GM23338 (cell line): ENCODE measurements around the gene RAD51B. TPM values are rescaled to one million over a fixed set of nuclear protein-coding genes. Genes with fewer than 3 reads are reported as not detected.

Experiments
- ATAC-seq: fragments of 200-7000 bp; cut with Tn5 transposase; 3 replicates; pipeline ENCODE4 v1.9.1; 2020
- DNase-seq: peaks from one replicate; pipeline ENCODE4 v3.0.0-alpha.2; 2015; ENCODE audit warnings: low spot score
- H2AFZ ChIP-seq: fragments of 200-600 bp; sonication (generic); 2 replicates; pipeline ENCODE4 v1.8.0; 2016; ENCODE audit warnings: antibody characterized with exemption, mild to moderate bottlenecking, moderate library complexity
- H3F3A ChIP-seq: fragments of 200-600 bp; sonication (generic); replicated peaks from 2 replicates; pipeline ENCODE4 v1.8.0; 2017; ENCODE audit warnings: antibody characterized with exemption, mixed run types, low read depth
- H3K27ac ChIP-seq: fragments of 200-600 bp; sonication (generic); 2 replicates; pipeline ENCODE4 v1.6.1; 2016; ENCODE audit warnings: low read depth
- H3K27me3 ChIP-seq: fragments of 200-600 bp; sonication (generic); 2 replicates; pipeline ENCODE4 v1.8.0; 2016; ENCODE audit warnings: mild to moderate bottlenecking, mixed run types, moderate library complexity; ENCODE audit not compliant: insufficient read depth
- H3K36me3 ChIP-seq: fragments of 200-600 bp; sonication (generic); 2 replicates; pipeline ENCODE4 v1.8.0; 2016; ENCODE audit warnings: mild to moderate bottlenecking; ENCODE audit not compliant: insufficient read depth
- H3K4me1 ChIP-seq: fragments of 200-600 bp; sonication (generic); 2 replicates; pipeline ENCODE4 v1.8.0; 2016; ENCODE audit warnings: mild to moderate bottlenecking, moderate library complexity; ENCODE audit not compliant: insufficient read depth
- H3K4me2 ChIP-seq: fragments of 200-600 bp; sonication (generic); 2 replicates; pipeline ENCODE4 v1.7.1; 2017; ENCODE audit warnings: mixed run types
- H3K4me3 ChIP-seq: fragments of 200-600 bp; sonication (generic); 2 replicates; pipeline ENCODE4 v1.6.1; 2016; ENCODE audit warnings: mixed run types
- H3K79me2 ChIP-seq: fragments of 200-600 bp; sonication (generic); replicated peaks from 2 replicates; pipeline ENCODE4 v1.8.0; 2017; ENCODE audit warnings: mild to moderate bottlenecking; ENCODE audit not compliant: insufficient read depth
- H3K9me2 ChIP-seq: fragments of 200-600 bp; sonication (generic); 2 replicates; pipeline ENCODE4 v1.8.0; 2017; ENCODE audit not compliant: insufficient read depth
- H4K20me1 ChIP-seq: fragments of 200-600 bp; sonication (generic); replicated peaks from 2 replicates; pipeline ENCODE4 v1.8.0; 2017; ENCODE audit warnings: mild to moderate bottlenecking; ENCODE audit not compliant: insufficient read depth
- H3K27ac Mint-ChIP-seq: 2 replicates; pipeline ENCODE4 v1.8.0; 2020; ENCODE audit warnings: inconsistent platforms, mild to moderate bottlenecking, moderate library complexity, mixed read lengths
- H3K27me3 Mint-ChIP-seq: 3 replicates; pipeline ENCODE4 v1.8.0; 2022; ENCODE audit warnings: low read depth, mild to moderate bottlenecking, moderate library complexity, mixed read lengths, inconsistent platforms; ENCODE audit not compliant: insufficient read depth, poor library complexity
- H3K36me3 Mint-ChIP-seq: 3 replicates; pipeline ENCODE4 v1.8.0; 2021; ENCODE audit warnings: low read depth, mild to moderate bottlenecking, inconsistent platforms, moderate library complexity, mixed read lengths
- H3K4me1 Mint-ChIP-seq: 3 replicates; pipeline ENCODE4 v1.8.0; 2020; ENCODE audit warnings: mild to moderate bottlenecking, inconsistent platforms, mixed read lengths
- H3K4me3 Mint-ChIP-seq: 3 replicates; pipeline ENCODE4 v1.8.0; 2021; ENCODE audit warnings: moderate library complexity, mild to moderate bottlenecking, inconsistent platforms, mixed read lengths
- H3K9me3 Mint-ChIP-seq: 3 replicates; pipeline ENCODE4 v1.8.0; 2020; ENCODE audit warnings: moderate library complexity, mild to moderate bottlenecking, inconsistent platforms, mixed read lengths
- CREB1 ChIP-seq: fragments of 250-450 bp; sonication (Bioruptor Pico); IDR thresholded peaks from 2 replicates; pipeline ENCODE4 v1.5.0; 2020; ENCODE audit warnings: low read depth, mild to moderate bottlenecking, moderate library complexity
- EZH2 ChIP-seq: fragments of 200-600 bp; sonication (generic); IDR thresholded peaks from one replicate; pipeline ENCODE4 v1.8.0; 2017; ENCODE audit warnings: antibody characterized with exemption, mild to moderate bottlenecking, low read depth; ENCODE audit not compliant: unreplicated experiment
- EZH2phosphoT487 ChIP-seq: fragments of 200-600 bp; sonication (generic); IDR thresholded peaks from one replicate; pipeline ENCODE4 v1.8.1; 2018; ENCODE audit warnings: antibody characterized with exemption; ENCODE audit not compliant: unreplicated experiment
- NANOG ChIP-seq: IDR thresholded peaks from 2 replicates; pipeline ENCODE4 v1.6.1; 2016; ENCODE audit warnings: antibody characterized with exemption, borderline replicate concordance
- STAT1 ChIP-seq: IDR thresholded peaks from one replicate; pipeline ENCODE4 v1.6.1; 2016; ENCODE audit warnings: antibody characterized with exemption; ENCODE audit not compliant: unreplicated experiment
- ZNF114 ChIP-seq: fragments of 250-450 bp; sonication (Bioruptor Pico); IDR thresholded peaks from 2 replicates; pipeline ENCODE4 v1.5.0; 2020; ENCODE audit warnings: mild to moderate bottlenecking, moderate library complexity
- ZNF331 ChIP-seq: fragments of 250-450 bp; sonication (Bioruptor Pico); IDR thresholded peaks from 2 replicates; pipeline ENCODE4 v1.5.0; 2020; ENCODE audit warnings: low read depth, mild to moderate bottlenecking, moderate library complexity
- polyA plus RNA-seq: library from polyadenylated mRNA; unstranded; fragments of >200 nt; fragmentation: Nextera tagmentation; extraction: Ambion mirVana; gene quantifications from 2 replicates; pipeline ENCODE4 v1.2.1, GENCODE V29; 2016
- total RNA-seq: library from RNA; depleted of rRNA; stranded (reverse); fragments of >200 nt; shearing (Covaris generic); gene quantifications from 2 replicates; pipeline ENCODE4 v1.2.3, GENCODE V29; 2014
- TF ChIP-seq, protein P1 (sequence below): IDR thresholded peaks from 2 replicates; pipeline ENCODE4 v1.6.1; 2016; ENCODE audit warnings: antibody characterized with exemption
- TF ChIP-seq, protein P2 (sequence below), 2 experiments: fragments of 200-600 bp in 1 of 2; sonication (generic) in 1 of 2; conservative IDR thresholded peaks; 2 replicates each; pipeline versions ENCODE4 v1.5.1 to v1.6.1; 2016 to 2017; ENCODE audit warnings: antibody characterized with exemption in 2 of 2, low read depth in 2 of 2, mild to moderate bottlenecking in 2 of 2, moderate library complexity in 1 of 2
- TF ChIP-seq, protein P3 (sequence below): IDR thresholded peaks from one replicate; pipeline ENCODE4 v1.6.1; 2018; ENCODE audit warnings: antibody characterized with exemption; ENCODE audit not compliant: unreplicated experiment

Gene RAD51B
- total and polyA plus RNA-seq, 2 experiments from 2014 or later = 15.7 to 29.1 TPM

DNA sequence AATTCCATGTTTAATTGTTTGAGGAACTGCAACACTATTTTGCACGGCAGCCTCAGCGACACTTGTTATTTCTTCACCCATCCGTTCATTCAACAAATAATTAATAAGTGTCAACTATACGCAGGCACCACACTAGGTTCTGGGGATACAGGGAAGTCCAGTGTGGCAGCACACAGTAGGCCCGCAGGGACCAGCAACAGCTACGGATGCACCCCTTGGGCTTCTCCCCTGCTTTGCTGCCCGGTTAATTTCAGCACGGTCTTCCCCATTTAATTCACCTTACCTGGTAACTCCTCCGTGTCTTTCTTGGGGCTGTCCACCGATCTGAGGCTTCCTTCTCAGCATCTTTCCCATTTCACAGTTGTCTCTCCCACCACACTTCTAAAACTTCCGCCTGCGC, 925.0 kb downstream of the RAD51B start:
- Mint-ChIP-seq H3K9me3 (peaks cover 8% of the 10 kb centered on the region; the same call in 2 of the 3 replicates), H3K4me3 (no peak overlapping the region), H3K36me3 (no peaks in the 10 kb centered on the region; the same call in 2 of the 3 replicates), H3K27ac (no peak overlapping the region), H3K4me1 (peaks cover 3% of the 10 kb centered on the region; the same call in 1 of the 3 replicates), H3K27me3 (peaks cover 3% of the 10 kb centered on the region)
- Histone ChIP-seq H3K4me3 (no peak overlapping the region), H3K4me1 (no peaks in the 10 kb centered on the region; the same call in 1 of the 2 replicates), H2AFZ (peak overlapping the region; percentile 66; the same call in 1 of the 2 replicates), H3K27ac (no peak overlapping the region), H3K4me2 (no peak overlapping the region), H3K9me2 (no peaks in the 10 kb centered on the region), H3K36me3 (no peaks in the 10 kb centered on the region), H3K27me3 (no peaks in the 10 kb centered on the region), H3K79me2 (no peaks in the 10 kb centered on the region), H3F3A (no peaks in the 10 kb centered on the region), H4K20me1 (no peaks in the 10 kb centered on the region)
- DNase-seq (no peak), ATAC-seq (no peak)
- TF ChIP-seq ZNF114 (CRISPR knock-in tag) = no peak
- TF ChIP-seq, protein P1, sequence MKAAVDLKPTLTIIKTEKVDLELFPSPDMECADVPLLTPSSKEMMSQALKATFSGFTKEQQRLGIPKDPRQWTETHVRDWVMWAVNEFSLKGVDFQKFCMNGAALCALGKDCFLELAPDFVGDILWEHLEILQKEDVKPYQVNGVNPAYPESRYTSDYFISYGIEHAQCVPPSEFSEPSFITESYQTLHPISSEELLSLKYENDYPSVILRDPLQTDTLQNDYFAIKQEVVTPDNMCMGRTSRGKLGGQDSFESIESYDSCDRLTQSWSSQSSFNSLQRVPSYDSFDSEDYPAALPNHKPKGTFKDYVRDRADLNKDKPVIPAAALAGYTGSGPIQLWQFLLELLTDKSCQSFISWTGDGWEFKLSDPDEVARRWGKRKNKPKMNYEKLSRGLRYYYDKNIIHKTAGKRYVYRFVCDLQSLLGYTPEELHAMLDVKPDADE = no peak
- TF ChIP-seq ZNF331 = no peak
- TF ChIP-seq, protein P2, sequence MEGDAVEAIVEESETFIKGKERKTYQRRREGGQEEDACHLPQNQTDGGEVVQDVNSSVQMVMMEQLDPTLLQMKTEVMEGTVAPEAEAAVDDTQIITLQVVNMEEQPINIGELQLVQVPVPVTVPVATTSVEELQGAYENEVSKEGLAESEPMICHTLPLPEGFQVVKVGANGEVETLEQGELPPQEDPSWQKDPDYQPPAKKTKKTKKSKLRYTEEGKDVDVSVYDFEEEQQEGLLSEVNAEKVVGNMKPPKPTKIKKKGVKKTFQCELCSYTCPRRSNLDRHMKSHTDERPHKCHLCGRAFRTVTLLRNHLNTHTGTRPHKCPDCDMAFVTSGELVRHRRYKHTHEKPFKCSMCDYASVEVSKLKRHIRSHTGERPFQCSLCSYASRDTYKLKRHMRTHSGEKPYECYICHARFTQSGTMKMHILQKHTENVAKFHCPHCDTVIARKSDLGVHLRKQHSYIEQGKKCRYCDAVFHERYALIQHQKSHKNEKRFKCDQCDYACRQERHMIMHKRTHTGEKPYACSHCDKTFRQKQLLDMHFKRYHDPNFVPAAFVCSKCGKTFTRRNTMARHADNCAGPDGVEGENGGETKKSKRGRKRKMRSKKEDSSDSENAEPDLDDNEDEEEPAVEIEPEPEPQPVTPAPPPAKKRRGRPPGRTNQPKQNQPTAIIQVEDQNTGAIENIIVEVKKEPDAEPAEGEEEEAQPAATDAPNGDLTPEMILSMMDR (conservative IDR thresholded peaks at IDR 0.05; ENCODE audit: low read depth in 2 of 2) = no peak
- TF ChIP-seq, protein P3, sequence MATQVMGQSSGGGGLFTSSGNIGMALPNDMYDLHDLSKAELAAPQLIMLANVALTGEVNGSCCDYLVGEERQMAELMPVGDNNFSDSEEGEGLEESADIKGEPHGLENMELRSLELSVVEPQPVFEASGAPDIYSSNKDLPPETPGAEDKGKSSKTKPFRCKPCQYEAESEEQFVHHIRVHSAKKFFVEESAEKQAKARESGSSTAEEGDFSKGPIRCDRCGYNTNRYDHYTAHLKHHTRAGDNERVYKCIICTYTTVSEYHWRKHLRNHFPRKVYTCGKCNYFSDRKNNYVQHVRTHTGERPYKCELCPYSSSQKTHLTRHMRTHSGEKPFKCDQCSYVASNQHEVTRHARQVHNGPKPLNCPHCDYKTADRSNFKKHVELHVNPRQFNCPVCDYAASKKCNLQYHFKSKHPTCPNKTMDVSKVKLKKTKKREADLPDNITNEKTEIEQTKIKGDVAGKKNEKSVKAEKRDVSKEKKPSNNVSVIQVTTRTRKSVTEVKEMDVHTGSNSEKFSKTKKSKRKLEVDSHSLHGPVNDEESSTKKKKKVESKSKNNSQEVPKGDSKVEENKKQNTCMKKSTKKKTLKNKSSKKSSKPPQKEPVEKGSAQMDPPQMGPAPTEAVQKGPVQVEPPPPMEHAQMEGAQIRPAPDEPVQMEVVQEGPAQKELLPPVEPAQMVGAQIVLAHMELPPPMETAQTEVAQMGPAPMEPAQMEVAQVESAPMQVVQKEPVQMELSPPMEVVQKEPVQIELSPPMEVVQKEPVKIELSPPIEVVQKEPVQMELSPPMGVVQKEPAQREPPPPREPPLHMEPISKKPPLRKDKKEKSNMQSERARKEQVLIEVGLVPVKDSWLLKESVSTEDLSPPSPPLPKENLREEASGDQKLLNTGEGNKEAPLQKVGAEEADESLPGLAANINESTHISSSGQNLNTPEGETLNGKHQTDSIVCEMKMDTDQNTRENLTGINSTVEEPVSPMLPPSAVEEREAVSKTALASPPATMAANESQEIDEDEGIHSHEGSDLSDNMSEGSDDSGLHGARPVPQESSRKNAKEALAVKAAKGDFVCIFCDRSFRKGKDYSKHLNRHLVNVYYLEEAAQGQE = no peak
- TF ChIP-seq EZH2phosphoT487 = no peak
- TF ChIP-seq CREB1 = no peak

DNA sequence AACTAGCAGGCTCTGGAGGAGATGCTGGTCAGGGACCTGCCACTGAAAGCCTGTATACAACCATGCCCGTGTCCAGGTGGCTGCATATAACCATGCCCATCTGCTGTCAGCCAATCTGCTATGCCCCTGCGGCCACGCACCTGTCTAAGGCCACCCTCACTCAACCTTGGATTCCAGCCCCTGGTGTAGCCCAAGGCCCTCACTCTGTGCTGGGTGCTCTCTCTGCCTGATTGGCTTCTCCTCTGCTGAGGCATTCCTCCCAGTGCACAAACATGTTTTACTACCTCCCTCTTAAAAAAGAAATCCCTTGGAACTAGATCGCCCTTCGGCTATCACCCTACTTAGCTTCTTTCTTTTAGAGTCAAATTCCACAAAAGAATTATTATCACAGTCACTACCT, 927.8 kb downstream of the RAD51B start:
- H3K27ac Mint-ChIP-seq = no peak overlapping the region
- H3K27me3 ChIP-seq = no peaks in the 10 kb centered on the region
- no peak overlapping the region for H3K4me3 Mint-ChIP-seq
- no peak for TF ChIP-seq NANOG
- TF ChIP-seq EZH2 = no peak
- no peak for TF ChIP-seq STAT1
- no peaks in the 10 kb centered on the region; the same call in 1 of the 2 replicates for H3K4me1 ChIP-seq
- no peak overlapping the region for H2AFZ ChIP-seq
- H4K20me1 ChIP-seq = no peaks in the 10 kb centered on the region
- H3K4me1 Mint-ChIP-seq = peaks cover 3% of the 10 kb centered on the region; the same call in 1 of the 3 replicates
- H3K9me3 Mint-ChIP-seq = no peaks in the 10 kb centered on the region
- H3F3A ChIP-seq = no peaks in the 10 kb centered on the region
- DNase-seq (no peak), ATAC-seq (no peak)
- H3K36me3 ChIP-seq = no peaks in the 10 kb centered on the region
- H3K9me2 ChIP-seq = no peaks in the 10 kb centered on the region
- H3K4me3 ChIP-seq = no peak overlapping the region
- no peaks in the 10 kb centered on the region; the same call in 2 of the 3 replicates for H3K36me3 Mint-ChIP-seq
- no peak overlapping the region for H3K4me2 ChIP-seq
- H3K27ac ChIP-seq = no peak overlapping the region
- H3K27me3 Mint-ChIP-seq = no peaks in the 10 kb centered on the region
- H3K79me2 ChIP-seq = no peaks in the 10 kb centered on the region
